NCI-H1930 (cell line): ENCODE results near the gene HAPSTR1.

Experiments used
- DNase-seq, 2 experiments: peaks; one replicate each; lab custom pipeline; 2025; lab: John Stamatoyannopoulos, UW

The HAPSTR1 gene

GRCh38 chr16:9123401-9123800 lies 32.0 kb downstream of the HAPSTR1 start:
- DNase-seq: no peak

GRCh38 chr16:9123871-9124270 lies 32.4 kb downstream of the HAPSTR1 start:
- no peak for DNase-seq

GRCh38 chr16:9124444-9124843 lies 33.0 kb downstream of the HAPSTR1 start:
- no peak for DNase-seq

GRCh38 chr16:9124908-9125584 lies 33.6 kb downstream of the HAPSTR1 start:
- DNase-seq: no peak

- DNase-seq: no peak
Measured at GRCh38 chr16:9125658-9126505, 34.4 kb downstream of the HAPSTR1 start.

GRCh38 chr16:9126609-9127008 lies 35.2 kb downstream of the HAPSTR1 start:
- DNase-seq: no peak

GRCh38 chr16:9128346-9129342 lies 37.2 kb downstream of the HAPSTR1 start:
- no peak for DNase-seq

- DNase-seq: no peak
Measured at GRCh38 chr16:9134306-9134705, 42.9 kb downstream of the HAPSTR1 start.

GRCh38 chr16:9134739-9135138 lies 43.3 kb downstream of the HAPSTR1 start:
- DNase-seq: peak; percentile 45 to 54

- DNase-seq: no peak
Measured at GRCh38 chr16:9135797-9136196, 44.4 kb downstream of the HAPSTR1 start.

GRCh38 chr16:9136596-9136995 lies 45.2 kb downstream of the HAPSTR1 start:
- no peak for DNase-seq

- DNase-seq: no peak
Measured at GRCh38 chr16:9138021-9138680, 46.7 kb downstream of the HAPSTR1 start.

GRCh38 chr16:9138731-9139501 lies 47.5 kb downstream of the HAPSTR1 start:
- DNase-seq: peak; percentile 50 to 70

- DNase-seq: no peak
Measured at GRCh38 chr16:9139965-9140364, 48.5 kb downstream of the HAPSTR1 start.
